GM18520 (cell line): Measurements from ENCODE around the gene ADI1.

Experiments used
- ATAC-seq: cut with Tn5 transposase; IDR thresholded peaks from one replicate; pipeline ENCODE4 v1.9.1; 2021; ENCODE audit not compliant: unreplicated experiment

The ADI1 gene, protein sequence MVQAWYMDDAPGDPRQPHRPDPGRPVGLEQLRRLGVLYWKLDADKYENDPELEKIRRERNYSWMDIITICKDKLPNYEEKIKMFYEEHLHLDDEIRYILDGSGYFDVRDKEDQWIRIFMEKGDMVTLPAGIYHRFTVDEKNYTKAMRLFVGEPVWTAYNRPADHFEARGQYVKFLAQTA

GRCh38 chr2:3519255-3520205 is at the start of gene ADI1:
Gene ADI1, minus strand, starts transcription at chr2:3519531. Its CDS starts 44 bp downstream, at chr2:3519487.
- ATAC-seq = peak; percentile 47

- ATAC-seq = no peak
Observed at GRCh38 chr2:3566806-3567205, 47.5 kb upstream of the ADI1 start.

GRCh38 chr2:3565117-3565516 is 45.8 kb upstream of the ADI1 start:
- no peak for ATAC-seq

GRCh38 chr2:3563521-3563976 is 44.2 kb upstream of the ADI1 start:
- ATAC-seq = no peak

GRCh38 chr2:3558205-3559014 is 39.1 kb upstream of the ADI1 start, which contains the start of gene RNASEH1:
Gene RNASEH1, minus strand, starts transcription at chr2:3558333. Its CDS starts 73 bp downstream, at chr2:3558260.
- peak; percentile 96 for ATAC-seq

GRCh38 chr2:3557639-3558204 is 38.4 kb upstream of the ADI1 start:
- ATAC-seq = no peak

- ATAC-seq = no peak
Observed at GRCh38 chr2:3553946-3554345, 34.6 kb upstream of the ADI1 start.

DNA sequence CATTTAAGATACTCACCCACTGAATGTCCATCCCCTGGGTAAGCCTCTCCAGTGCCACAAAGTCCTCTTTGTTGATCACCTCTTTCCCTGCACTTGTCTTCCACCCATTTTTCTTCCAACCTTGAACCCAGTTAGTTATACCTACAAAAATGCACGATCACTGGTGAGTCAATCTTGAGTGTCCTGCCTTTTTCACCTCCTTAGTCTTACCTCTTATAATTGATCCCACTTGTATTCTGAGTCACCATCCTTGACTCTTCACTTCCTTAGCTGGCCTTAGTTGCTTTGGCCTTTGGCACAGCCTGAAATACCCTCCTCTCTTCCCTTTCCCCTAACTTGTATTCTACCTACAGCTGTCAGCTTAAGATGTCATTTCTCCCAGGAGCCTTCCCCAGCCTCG is 28.6 kb upstream of the ADI1 start:
- no peak for ATAC-seq

GRCh38 chr2:3545788-3546478 is 26.6 kb upstream of the ADI1 start:
- no peak for ATAC-seq

DNA sequence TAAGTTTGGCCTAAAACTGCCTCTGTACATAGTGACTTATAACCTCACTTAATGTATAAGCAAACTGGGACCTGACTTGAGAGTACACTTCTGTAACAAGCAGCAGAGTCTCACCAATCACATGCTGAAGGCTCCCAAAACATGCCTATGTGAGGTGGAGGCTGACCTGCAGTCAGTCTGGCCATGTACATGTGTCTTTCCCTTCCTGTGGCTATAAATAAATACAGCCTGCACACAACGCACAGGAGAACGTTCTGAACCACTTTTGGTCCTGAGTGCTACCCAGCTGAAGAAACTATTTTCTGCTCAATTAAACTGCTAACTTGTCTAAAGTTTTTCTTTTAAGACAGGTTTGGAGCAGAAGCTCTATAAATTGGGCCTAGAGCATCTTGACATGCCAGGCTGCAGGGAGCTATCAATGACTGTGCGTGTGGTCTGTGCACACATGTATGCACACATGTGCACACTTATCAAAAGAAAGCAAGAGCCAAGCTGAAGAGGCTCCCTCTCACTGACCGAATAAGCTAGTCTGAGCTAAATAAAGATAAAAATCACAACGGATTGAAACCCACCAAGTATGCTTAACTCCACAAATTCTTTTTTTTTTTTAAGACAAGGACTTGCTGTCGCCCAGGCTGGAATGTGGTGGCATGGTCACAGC is 23.8 kb upstream of the ADI1 start:
- no peak for ATAC-seq

DNA sequence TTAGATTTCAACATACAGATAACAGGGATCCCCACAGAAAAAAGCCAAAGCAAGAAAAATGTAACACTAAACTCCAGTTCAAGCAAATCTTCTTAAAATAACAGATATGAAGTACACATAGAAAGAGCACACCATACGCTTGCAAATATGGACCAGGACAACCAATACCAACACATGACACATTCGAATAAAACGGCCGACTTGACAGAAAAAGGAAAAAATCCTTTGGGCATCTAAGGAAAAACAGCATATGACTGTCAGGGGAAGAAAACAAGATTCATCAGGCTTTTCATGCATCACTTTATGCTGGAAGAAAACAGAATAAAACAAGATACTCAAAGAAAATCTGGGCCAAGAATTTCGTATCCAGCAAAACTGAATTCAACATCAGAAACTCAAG is 22.8 kb upstream of the ADI1 start:
- no peak for ATAC-seq

DNA sequence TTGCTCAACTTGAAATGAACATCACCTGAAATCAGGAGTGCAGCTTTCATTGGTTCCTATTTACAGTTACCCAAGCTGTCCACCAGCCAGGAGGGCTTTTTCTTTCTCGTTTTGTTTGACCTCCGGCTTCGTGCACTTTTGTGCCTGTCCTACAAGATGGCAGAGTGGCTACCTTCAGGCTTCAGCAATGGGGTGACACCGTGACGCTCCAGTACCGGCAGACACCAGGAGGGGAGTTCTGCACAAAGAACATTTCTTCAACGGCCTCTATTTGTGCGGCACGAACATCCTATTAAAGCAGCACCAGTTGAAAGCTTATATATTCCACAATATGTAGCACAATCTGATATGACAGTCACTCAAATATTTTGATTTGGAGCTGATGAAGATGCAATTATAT is 20.5 kb upstream of the ADI1 start:
- no peak for ATAC-seq

- ATAC-seq = no peak
Observed at GRCh38 chr2:3536682-3537632, 17.6 kb upstream of the ADI1 start.

DNA sequence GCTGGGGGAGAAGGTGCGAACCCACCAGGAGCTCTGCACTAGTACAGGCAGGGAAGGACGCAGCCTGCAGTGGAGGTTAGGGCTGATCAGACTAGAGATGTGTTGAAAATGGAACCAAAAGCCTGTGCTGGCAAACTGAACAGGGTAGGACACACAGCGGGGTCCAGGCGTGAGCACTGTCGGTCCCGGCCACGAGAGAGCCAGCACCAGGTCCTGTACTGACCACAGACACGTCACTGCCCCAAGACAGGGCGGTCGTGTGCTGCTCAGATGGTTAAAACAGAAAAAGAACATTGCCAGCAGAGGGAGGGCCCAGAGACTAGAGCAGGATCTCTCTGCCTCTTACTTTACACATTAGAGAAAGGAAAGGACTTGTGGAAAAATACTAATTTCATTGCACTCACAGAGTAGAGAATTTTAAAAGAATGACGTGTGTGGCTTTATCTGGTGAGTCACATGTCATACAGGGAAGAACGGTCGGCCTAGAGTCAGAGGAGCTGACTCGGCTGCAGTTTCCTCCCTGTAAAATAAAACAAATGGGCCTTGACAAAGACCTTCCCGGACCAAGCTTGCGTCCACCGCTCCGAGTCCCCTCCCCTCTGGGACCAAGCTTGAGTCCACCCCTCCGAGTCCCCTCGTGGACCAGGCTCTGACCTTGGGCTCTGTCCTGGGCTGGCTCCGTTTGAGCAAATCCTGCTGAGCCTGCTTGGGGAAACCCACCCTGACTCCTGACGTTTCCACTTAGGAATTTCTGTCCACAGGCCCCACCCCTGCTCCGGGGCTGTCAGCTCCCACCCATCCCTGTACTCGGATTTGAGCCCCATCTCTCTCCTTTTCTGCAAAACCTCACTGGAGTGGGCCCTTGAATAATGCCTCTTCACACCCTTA is 16.7 kb upstream of the ADI1 start:
- no peak for ATAC-seq

- ATAC-seq = no peak
Observed at GRCh38 chr2:3535467-3535793, 16.1 kb upstream of the ADI1 start.

DNA sequence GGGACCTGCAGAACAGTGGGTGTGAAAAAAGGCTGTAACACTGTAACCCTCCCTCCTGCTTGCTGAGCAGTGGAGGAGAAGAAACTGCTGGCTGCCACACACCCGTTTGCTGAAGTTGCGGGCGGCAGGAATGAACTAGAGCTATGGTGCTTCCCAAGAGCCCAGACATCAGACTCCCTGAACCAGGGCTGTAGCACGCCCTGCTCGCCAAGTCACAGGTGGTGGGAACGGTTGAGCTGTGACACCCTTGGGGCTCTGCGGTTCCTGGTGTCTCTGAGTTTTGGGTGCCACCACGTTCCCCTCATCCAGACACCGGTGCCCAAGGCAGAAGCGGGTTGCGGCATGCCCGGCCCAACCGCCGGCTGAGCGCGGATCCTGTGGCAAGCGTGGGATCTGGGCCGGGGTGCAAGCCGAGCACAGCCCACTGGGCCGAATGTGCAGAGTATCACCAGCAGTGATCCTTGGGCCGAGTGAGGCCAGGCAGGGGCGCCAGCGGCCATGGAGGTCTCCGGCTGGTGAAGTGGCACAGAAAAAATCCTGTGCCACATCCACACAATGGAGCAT is 15.0 kb upstream of the ADI1 start:
- ATAC-seq = no peak

DNA sequence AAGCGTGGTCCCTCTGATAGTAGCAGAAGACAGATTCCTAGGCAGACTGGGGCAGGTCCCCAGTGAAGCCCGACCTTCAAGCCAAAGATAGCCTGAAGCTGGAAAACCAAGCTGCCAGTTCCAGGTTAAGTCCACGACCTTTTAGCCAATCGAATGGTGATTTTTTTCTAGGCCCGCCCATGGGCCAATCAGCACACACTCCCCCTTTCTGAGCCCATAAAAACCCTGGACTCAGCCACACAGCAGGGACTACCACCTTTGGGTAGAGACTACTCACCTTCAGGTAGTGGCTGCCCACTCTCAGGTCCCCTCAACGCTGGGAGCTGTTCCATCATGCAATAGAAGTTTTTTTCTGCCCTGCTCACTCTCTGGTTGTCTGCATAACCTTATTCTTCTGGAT is 14.5 kb upstream of the ADI1 start:
- no peak for ATAC-seq

- no peak for ATAC-seq
Observed at GRCh38 chr2:3532941-3533340, 13.6 kb upstream of the ADI1 start.
